ENCODE measurements around the gene ZC3H13.

ZC3H13 gene

GRCh38 chr13:45931211-45931610, 121.3 kb downstream of the ZC3H13 start:
- Histone ChIP-seq H3K4me3 (ENCODE audit: low read length, poor library complexity, severe bottlenecking) (no peak overlapping the region), H3F3A (ENCODE audit: low read depth) (no peaks in the 10 kb centered on the region), H4K20me1 (ENCODE audit: insufficient read depth, low read length, poor library complexity, severe bottlenecking) (no peaks in the 10 kb centered on the region), H3K9me2 (replicated peaks; ENCODE audit: low read depth, low read length) (no peaks in the 10 kb centered on the region), H3K9ac (ENCODE audit: low read depth, low read length, poor library complexity, severe bottlenecking) (no peak overlapping the region), H3K36me3 (ENCODE audit: insufficient read depth, low read length) (no peaks in the 10 kb centered on the region), H3K27me3 (ENCODE audit: insufficient read depth, low read length, poor library complexity, severe bottlenecking) (no peaks in the 10 kb centered on the region), H3K79me2 (ENCODE audit: insufficient read depth, low read length) (no peaks in the 10 kb centered on the region), H3K9me3 (ENCODE audit: insufficient read depth, low read depth, low read length) (no peaks in the 10 kb centered on the region), H2AFZ (ENCODE audit: low read length) (no peak overlapping the region), H3K4me2 (ENCODE audit: low read depth, low read length, poor library complexity, severe bottlenecking) (no peak overlapping the region), H3K4me1 (ENCODE audit: insufficient read depth, low read length, poor library complexity, severe bottlenecking) (peaks cover 2% of the 10 kb centered on the region)
- no peak for TF ChIP-seq EZH2phosphoT487 (IDR thresholded peaks at IDR 0.05; ENCODE audit: borderline replicate concordance)
- no peak for TF ChIP-seq CTCF (conservative IDR thresholded peaks at IDR 0.05; ENCODE audit: low read length)

DNA sequence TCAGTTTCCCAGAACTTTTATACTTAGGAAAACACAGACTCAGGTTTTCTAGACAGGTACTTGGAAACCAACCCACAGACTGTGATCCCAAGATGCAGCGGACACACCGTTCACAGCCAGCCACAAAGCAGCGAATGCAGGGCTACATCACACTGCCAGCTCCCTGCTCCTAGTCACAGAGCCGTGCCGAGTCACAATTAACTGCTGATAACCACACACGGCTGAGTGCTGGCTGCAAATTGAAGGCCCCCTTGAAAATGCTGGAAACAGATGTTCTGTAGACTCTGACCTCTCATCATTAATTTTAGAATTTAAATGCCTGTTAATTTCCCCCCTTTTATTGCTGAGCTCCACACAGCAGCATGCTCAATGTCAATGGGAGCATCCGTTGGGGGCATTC, 122.4 kb downstream of the ZC3H13 start:
- Histone ChIP-seq H3K27me3 (ENCODE audit: insufficient read depth, low read length, poor library complexity, severe bottlenecking) (no peaks in the 10 kb centered on the region), H3K9ac (ENCODE audit: low read depth, low read length, poor library complexity, severe bottlenecking) (no peak overlapping the region), H3K4me1 (ENCODE audit: insufficient read depth, low read length, poor library complexity, severe bottlenecking) (peaks cover 2% of the 10 kb centered on the region), H3F3A (ENCODE audit: low read depth) (no peaks in the 10 kb centered on the region), H3K4me3 (ENCODE audit: low read length, poor library complexity, severe bottlenecking) (no peak overlapping the region), H4K20me1 (ENCODE audit: insufficient read depth, low read length, poor library complexity, severe bottlenecking) (no peaks in the 10 kb centered on the region), H2AFZ (ENCODE audit: low read length) (no peak overlapping the region), H3K4me2 (ENCODE audit: low read depth, low read length, poor library complexity, severe bottlenecking) (no peak overlapping the region), H3K79me2 (ENCODE audit: insufficient read depth, low read length) (no peaks in the 10 kb centered on the region), H3K9me3 (ENCODE audit: insufficient read depth, low read depth, low read length) (no peaks in the 10 kb centered on the region), H3K9me2 (replicated peaks; ENCODE audit: low read depth, low read length) (no peaks in the 10 kb centered on the region), H3K36me3 (ENCODE audit: insufficient read depth, low read length) (no peaks in the 10 kb centered on the region)
- TF ChIP-seq CTCF (conservative IDR thresholded peaks at IDR 0.05; ENCODE audit: low read length) (no peak), EZH2phosphoT487 (IDR thresholded peaks at IDR 0.05; ENCODE audit: borderline replicate concordance) (no peak)

GRCh38 chr13:45928843-45929242, 123.7 kb downstream of the ZC3H13 start:
- Histone ChIP-seq H3K4me2 (ENCODE audit: low read depth, low read length, poor library complexity, severe bottlenecking) (no peak overlapping the region), H4K20me1 (ENCODE audit: insufficient read depth, low read length, poor library complexity, severe bottlenecking) (no peaks in the 10 kb centered on the region), H3K4me3 (ENCODE audit: low read length, poor library complexity, severe bottlenecking) (no peak overlapping the region), H3F3A (ENCODE audit: low read depth) (no peaks in the 10 kb centered on the region), H3K36me3 (ENCODE audit: insufficient read depth, low read length) (no peaks in the 10 kb centered on the region), H2AFZ (ENCODE audit: low read length) (no peak overlapping the region), H3K27me3 (ENCODE audit: insufficient read depth, low read length, poor library complexity, severe bottlenecking) (no peaks in the 10 kb centered on the region), H3K9me2 (replicated peaks; ENCODE audit: low read depth, low read length) (no peaks in the 10 kb centered on the region), H3K4me1 (ENCODE audit: insufficient read depth, low read length, poor library complexity, severe bottlenecking) (peaks cover 2% of the 10 kb centered on the region), H3K9ac (ENCODE audit: low read depth, low read length, poor library complexity, severe bottlenecking) (no peak overlapping the region), H3K9me3 (ENCODE audit: insufficient read depth, low read depth, low read length) (no peaks in the 10 kb centered on the region), H3K79me2 (ENCODE audit: insufficient read depth, low read length) (no peaks in the 10 kb centered on the region)
- no peak for TF ChIP-seq CTCF (conservative IDR thresholded peaks at IDR 0.05; ENCODE audit: low read length)
- no peak for TF ChIP-seq EZH2phosphoT487 (IDR thresholded peaks at IDR 0.05; ENCODE audit: borderline replicate concordance)

All from Loucy (cell line).